DMS53 treated with DMSO at 0.1 percent for 48 hours (cell line): ENCODE results near the gene DVL2.

Experiments used
- DNase-seq: peaks from one replicate; lab custom pipeline; 2025; ENCODE audit not compliant: unreplicated experiment; lab: John Stamatoyannopoulos, UW

DVL2 gene

GRCh38 chr17:7176107-7176840 is 58.0 kb downstream of the DVL2 start:
- no peak for DNase-seq
